ENCODE measurements around the gene TMEM51.

The TMEM51 gene

DNA sequence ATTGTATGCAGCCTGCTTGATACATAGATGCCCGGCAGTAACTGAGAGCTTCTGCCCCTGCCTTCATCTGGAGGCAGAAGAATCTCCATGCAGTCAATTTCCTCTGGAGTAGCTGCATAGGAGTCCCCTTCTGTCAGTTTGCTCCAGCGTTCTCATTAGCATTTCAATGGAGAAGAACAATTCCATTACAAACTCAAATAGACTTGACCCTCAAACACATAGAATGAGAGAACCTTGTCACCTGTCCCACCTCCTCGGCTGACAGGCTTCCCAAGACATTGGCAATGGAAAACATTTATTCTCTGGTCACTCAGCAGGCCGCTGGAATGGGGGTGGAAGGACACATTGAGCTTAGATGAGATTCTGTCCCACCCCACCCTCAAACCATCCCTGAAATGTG is 45.6 kb upstream of the TMEM51 start:
- no peak for TF ChIP-seq CTCF (IDR thresholded peaks at IDR 0.05; ENCODE audit: poor library complexity, severe bottlenecking)
- no peak for DNase-seq (ENCODE audit: low spot score)
- H3K27ac ChIP-seq (ENCODE audit: poor library complexity, severe bottlenecking) = no peak overlapping the region
- H3K4me3 ChIP-seq (ENCODE audit: severe bottlenecking) = no peak overlapping the region
- no peaks in the 10 kb centered on the region for H3K36me3 ChIP-seq (ENCODE audit: low read depth)
- H3K9me3 ChIP-seq (ENCODE audit: severe bottlenecking) = peaks cover 3% of the 10 kb centered on the region
- no peaks in the 10 kb centered on the region for H3K27me3 ChIP-seq (ENCODE audit: insufficient read depth, poor library complexity, severe bottlenecking)
- ATAC-seq (ENCODE audit: low read depth) = no peak
- H3K4me1 ChIP-seq (ENCODE audit: insufficient read depth, poor library complexity, severe bottlenecking) = no peaks in the 10 kb centered on the region

GRCh38 chr1:15110128-15110866 is 43.2 kb upstream of the TMEM51 start:
- no peak for DNase-seq (ENCODE audit: low spot score)

GRCh38 chr1:15110867-15111230 is 42.7 kb upstream of the TMEM51 start:
- no peaks in the 10 kb centered on the region for H3K27me3 ChIP-seq (ENCODE audit: insufficient read depth, poor library complexity, severe bottlenecking)
- H3K36me3 ChIP-seq (ENCODE audit: low read depth) = no peaks in the 10 kb centered on the region
- no peak overlapping the region for H3K4me3 ChIP-seq (ENCODE audit: severe bottlenecking)
- TF ChIP-seq CTCF (IDR thresholded peaks at IDR 0.05; ENCODE audit: poor library complexity, severe bottlenecking) = no peak
- ATAC-seq (ENCODE audit: low read depth) (no peak), DNase-seq (ENCODE audit: low spot score) (no peak)
- no peak overlapping the region for H3K27ac ChIP-seq (ENCODE audit: poor library complexity, severe bottlenecking)
- H3K9me3 ChIP-seq (ENCODE audit: severe bottlenecking) = no peaks in the 10 kb centered on the region
- H3K4me1 ChIP-seq (ENCODE audit: insufficient read depth, poor library complexity, severe bottlenecking) = no peaks in the 10 kb centered on the region

More at GRCh38 chr1:15110128-15110866, 43.2 kb upstream of the TMEM51 start:
- H3K4me3 ChIP-seq (ENCODE audit: severe bottlenecking) = no peak overlapping the region
- no peaks in the 10 kb centered on the region for H3K36me3 ChIP-seq (ENCODE audit: low read depth)
- no peak for ATAC-seq (ENCODE audit: low read depth)
- no peaks in the 10 kb centered on the region for H3K4me1 ChIP-seq (ENCODE audit: insufficient read depth, poor library complexity, severe bottlenecking)
- H3K27me3 ChIP-seq (ENCODE audit: insufficient read depth, poor library complexity, severe bottlenecking) = no peaks in the 10 kb centered on the region
- H3K27ac ChIP-seq (ENCODE audit: poor library complexity, severe bottlenecking) = no peak overlapping the region
- TF ChIP-seq CTCF (IDR thresholded peaks at IDR 0.05; ENCODE audit: poor library complexity, severe bottlenecking) = no peak
- no peaks in the 10 kb centered on the region for H3K9me3 ChIP-seq (ENCODE audit: severe bottlenecking)

DNA sequence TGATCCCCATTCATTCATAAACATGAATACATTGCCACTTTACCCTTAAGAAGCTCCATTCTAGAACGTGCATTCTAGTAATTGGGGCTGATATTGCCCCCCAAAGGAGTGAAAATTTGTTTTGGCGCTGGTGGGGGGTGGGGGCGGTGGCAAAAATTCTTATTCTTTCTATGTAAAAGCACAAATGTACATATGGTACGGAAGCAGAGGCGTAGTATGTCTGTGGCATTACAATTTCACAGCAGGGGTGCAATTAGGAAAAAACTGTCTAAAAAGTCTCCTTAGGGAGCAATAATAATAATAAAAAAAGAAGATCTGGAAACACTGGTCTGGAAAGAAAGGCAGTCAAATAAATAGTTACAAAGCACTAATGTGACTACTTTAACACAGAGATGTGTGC is 40.4 kb upstream of the TMEM51 start:
- TF ChIP-seq CTCF (IDR thresholded peaks at IDR 0.05; ENCODE audit: poor library complexity, severe bottlenecking) = no peak
- DNase-seq (ENCODE audit: low spot score) (no peak), ATAC-seq (ENCODE audit: low read depth) (no peak)
- H3K4me3 ChIP-seq (ENCODE audit: severe bottlenecking) = no peak overlapping the region
- no peak overlapping the region for H3K27ac ChIP-seq (ENCODE audit: poor library complexity, severe bottlenecking)
- H3K27me3 ChIP-seq (ENCODE audit: insufficient read depth, poor library complexity, severe bottlenecking) = no peaks in the 10 kb centered on the region
- no peaks in the 10 kb centered on the region for H3K9me3 ChIP-seq (ENCODE audit: severe bottlenecking)
- no peaks in the 10 kb centered on the region for H3K4me1 ChIP-seq (ENCODE audit: insufficient read depth, poor library complexity, severe bottlenecking)
- no peaks in the 10 kb centered on the region for H3K36me3 ChIP-seq (ENCODE audit: low read depth)

DNA sequence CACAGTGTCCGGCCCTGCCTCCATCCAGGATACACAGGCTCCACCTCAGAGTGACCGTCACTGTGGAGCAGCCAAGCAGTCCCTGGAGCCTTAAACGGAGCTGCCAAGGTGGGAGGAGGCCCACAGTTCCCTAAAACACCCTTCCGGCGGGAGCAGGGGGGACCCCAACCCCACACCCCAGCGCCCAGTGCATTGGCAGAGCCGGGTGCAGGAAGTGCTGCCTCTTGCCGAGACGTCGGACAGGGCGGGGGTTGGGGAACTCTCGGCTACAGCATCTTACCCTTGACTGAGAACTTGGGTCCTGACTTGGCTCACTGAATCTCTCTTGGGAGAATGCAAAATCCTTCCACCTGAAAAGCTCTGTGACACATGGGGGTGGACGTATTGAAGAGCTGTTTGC is 38.7 kb upstream of the TMEM51 start:
- DNase-seq (ENCODE audit: low spot score) = no peak
- no peaks in the 10 kb centered on the region for H3K4me1 ChIP-seq (ENCODE audit: insufficient read depth, poor library complexity, severe bottlenecking)
- H3K27me3 ChIP-seq (ENCODE audit: insufficient read depth, poor library complexity, severe bottlenecking) = no peaks in the 10 kb centered on the region
- H3K4me3 ChIP-seq (ENCODE audit: severe bottlenecking) = no peak overlapping the region
- H3K36me3 ChIP-seq (ENCODE audit: low read depth) = no peaks in the 10 kb centered on the region
- H3K9me3 ChIP-seq (ENCODE audit: severe bottlenecking) = no peaks in the 10 kb centered on the region
- no peak for ATAC-seq (ENCODE audit: low read depth)
- no peak overlapping the region for H3K27ac ChIP-seq (ENCODE audit: poor library complexity, severe bottlenecking)
- no peak for TF ChIP-seq CTCF (IDR thresholded peaks at IDR 0.05; ENCODE audit: poor library complexity, severe bottlenecking)
